Choroid plexus epithelial cell (primary cell): ENCODE results near the gene EXOSC10.
"Not testable (repeated sequence)": the region's sequence is repeated elsewhere in the genome, so short reads cannot be mapped to it uniquely, and the experiment has no call there.

Experiments used
- DNase-seq: peaks from one replicate; pipeline ENCODE4 v3.0.0-alpha.2; 2010; ENCODE audit warnings: low read depth
- H3K4me3 ChIP-seq: 2 replicates; pipeline ENCODE4 v1.5.1; 2011; ENCODE audit warnings: low read depth, mild to moderate bottlenecking, control low read depth, low read length, moderate library complexity
- CTCF ChIP-seq: conservative IDR thresholded peaks from 2 replicates; pipeline ENCODE4 v1.5.1; 2011; ENCODE audit warnings: low read depth, mild to moderate bottlenecking, control low read depth, inconsistent platforms, low read length, moderate library complexity

EXOSC10 gene

GRCh38 chr1:11067716-11068599, 31.7 kb downstream of the EXOSC10 start:
- no peak for TF ChIP-seq CTCF
- no peak for DNase-seq

DNA sequence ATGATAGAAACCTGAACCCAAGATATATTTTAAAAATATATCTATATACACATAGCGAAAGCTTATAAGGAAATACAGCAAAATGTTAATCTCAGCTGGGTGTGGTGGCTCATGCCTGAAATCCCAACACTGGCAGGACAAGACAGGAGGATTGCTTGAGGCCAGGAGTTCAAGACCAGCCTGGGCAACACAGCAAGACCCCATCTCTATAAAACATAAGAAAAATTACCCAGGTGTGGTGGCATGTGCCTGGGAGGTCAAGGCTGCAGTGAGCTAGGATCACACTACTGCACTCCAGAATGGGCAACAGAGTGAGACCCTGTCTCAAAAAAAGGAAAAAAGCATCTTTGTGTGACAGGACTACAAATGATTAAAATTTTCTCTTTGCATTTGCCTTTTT, 33.9 kb downstream of the EXOSC10 start:
- H3K4me3 ChIP-seq: no peak overlapping the region
- TF ChIP-seq CTCF: no peak
- DNase-seq: no peak

More at GRCh38 chr1:11067716-11068599, 31.7 kb downstream of the EXOSC10 start:
- H3K4me3 ChIP-seq: no peak overlapping the region

- H3K4me3 ChIP-seq: no peak overlapping the region
- TF ChIP-seq CTCF: no peak
- no peak for DNase-seq
Measured at GRCh38 chr1:11064942-11065341, 34.7 kb downstream of the EXOSC10 start.

DNA sequence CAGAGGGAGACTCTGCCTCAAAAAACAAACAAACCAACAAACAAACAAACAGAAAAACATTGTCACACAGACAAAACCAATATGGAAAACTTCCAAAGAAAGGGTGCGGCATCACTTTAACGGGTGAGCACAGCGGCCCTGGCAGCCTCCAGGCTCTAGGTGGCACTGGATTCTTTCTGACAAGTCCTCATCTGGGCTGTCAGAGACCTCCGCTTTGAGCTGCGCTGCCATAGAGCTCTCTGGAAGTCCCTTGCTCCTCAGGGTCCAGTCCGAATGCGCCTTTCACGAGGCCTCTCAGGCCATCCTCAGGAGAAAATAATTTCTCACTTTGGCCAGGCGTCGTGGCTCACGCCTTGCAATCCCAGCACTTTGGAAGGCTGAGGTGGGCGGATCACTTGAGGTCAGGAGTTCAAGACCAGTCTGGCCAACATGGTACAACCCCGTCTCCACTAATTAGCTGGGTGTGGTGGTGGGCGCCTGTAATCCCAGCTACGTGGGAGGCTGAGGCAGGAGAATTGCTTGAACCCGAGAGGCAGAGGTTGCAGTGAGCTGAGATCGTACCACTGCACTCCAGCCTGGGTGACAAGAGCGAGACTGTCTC, 35.6 kb downstream of the EXOSC10 start:
- not testable (repeated sequence) for DNase-seq, H3K4me3 ChIP-seq

DNA sequence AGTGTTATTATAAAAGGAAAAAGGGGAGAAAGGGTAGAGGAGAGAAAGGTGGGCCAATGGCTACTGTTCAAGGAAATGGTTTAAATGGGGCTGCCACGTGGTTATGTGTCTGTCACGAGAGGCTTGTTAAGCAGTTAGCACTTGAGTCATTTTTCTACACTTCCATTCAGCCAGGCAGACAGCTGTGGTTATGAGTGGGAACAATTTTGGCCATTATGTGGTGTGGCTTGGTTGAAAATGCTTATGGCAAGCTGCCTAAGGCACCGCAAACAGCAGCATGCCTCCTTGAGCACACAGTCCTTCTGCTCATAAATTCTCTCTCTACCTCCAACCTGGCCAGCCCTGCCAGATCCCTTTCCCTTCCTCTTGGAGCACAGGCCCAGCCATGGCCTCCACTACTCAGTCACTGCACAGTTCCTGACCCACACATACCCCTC, 36.7 kb downstream of the EXOSC10 start:
- DNase-seq: no peak
- no peak for TF ChIP-seq CTCF
- H3K4me3 ChIP-seq: no peak overlapping the region

DNA sequence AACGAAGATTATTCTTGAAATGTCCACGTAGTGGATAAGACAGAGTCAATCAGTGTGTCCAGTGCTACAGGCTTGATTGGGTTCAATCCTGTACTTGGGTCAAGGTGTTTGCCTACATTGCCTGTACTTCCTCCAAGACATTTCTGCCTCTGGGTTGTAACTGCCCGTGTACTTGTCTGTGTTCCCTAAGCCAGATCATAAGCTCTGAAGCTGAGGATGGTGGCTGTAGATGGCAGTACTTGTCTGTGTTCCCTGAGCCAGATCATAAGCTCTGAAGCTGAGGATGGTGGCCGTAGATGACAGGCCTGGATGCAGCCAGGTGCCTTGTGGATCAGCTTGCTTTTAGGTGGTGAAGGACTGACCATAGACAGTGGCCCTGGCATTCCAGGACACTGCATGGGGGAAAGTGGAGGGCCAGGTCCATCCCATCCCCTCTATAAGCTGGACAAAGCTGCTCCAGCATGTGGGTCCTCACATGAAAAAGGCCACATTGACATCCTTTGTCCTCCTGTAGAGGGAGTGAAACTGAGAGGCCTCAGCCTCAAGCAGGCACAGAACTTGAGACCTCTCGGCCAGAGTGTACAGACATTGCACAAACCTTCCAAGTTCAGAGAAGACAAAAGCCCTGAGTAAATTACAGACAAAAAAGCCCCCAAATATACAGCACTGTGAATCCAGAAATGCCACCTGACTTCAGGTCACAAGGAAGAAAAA, 37.9 kb downstream of the EXOSC10 start:
- no peak overlapping the region for H3K4me3 ChIP-seq
- DNase-seq: no peak
- no peak for TF ChIP-seq CTCF
